Peyer's patch (tissue), 4 donors: Measurements from ENCODE around the gene ABLIM2. TPM values are rescaled to one million over a fixed set of nuclear protein-coding genes. Genes with fewer than 3 reads are reported as not detected.

Experiments used
- DNase-seq, 3 donors: peaks; one replicate each; pipeline ENCODE4 v3.0.0-alpha.2; 2017 to 2019
- H3K27ac ChIP-seq, 4 donors: fragments of 200-600 bp; sonication (generic); one replicate each; pipeline ENCODE4 v1.5.1; 2016 to 2019
- H3K27me3 ChIP-seq, 2 donors: fragments of 200-600 bp; sonication (generic); one replicate each; pipeline ENCODE4 v1.5.1; 2019
- H3K36me3 ChIP-seq, 3 donors: fragments of 200-600 bp; sonication (generic); one replicate each; pipeline ENCODE4 v1.5.1; 2016 to 2019
- H3K4me1 ChIP-seq, 4 donors: fragments of 200-600 bp; sonication (generic); one replicate each; pipeline ENCODE4 v1.5.1; 2016 to 2019
- H3K4me3 ChIP-seq, 4 donors: fragments of 200-600 bp; sonication (generic); 1 replicate in 3 of 4; 2 replicates in 1 of 4; pipeline ENCODE4 v1.5.1; 2016 to 2019; ENCODE audit warnings: mild to moderate bottlenecking in 1 of 4
- H3K9me3 ChIP-seq, 4 donors: fragments of 200-600 bp; sonication (generic); one replicate each; pipeline ENCODE4 v1.5.1; 2016 to 2019; ENCODE audit warnings: mild to moderate bottlenecking in 1 of 4
- CTCF ChIP-seq, 6 experiments: fragments of 450-650 bp in 4 of 6; fragments of 200-600 bp in 2 of 6; sonication (generic) in 1 of 6; IDR thresholded peaks; one replicate each; pipeline ENCODE4 v1.5.1; 2017 to 2019; ENCODE audit warnings: antibody characterized with exemption in 6 of 6, mild to moderate bottlenecking in 3 of 6, moderate library complexity in 1 of 6
- POLR2A ChIP-seq, 2 donors: fragments of 450-650 bp; IDR thresholded peaks; one replicate each; pipeline ENCODE4 v1.5.1; 2017; ENCODE audit warnings: antibody characterized with exemption in 2 of 2, mild to moderate bottlenecking in 2 of 2, moderate library complexity in 2 of 2
- total RNA-seq, 4 donors: library from RNA; depleted of rRNA; stranded (reverse); fragments of >200 nt; gene quantifications; one replicate each; pipeline ENCODE4 v1.1.0, GENCODE V29; 2016

Gene ABLIM2
- total RNA-seq, 4 donors from 2014 or later, result 9.0 to 24.2 (median 11.7) TPM

- H3K9me3 ChIP-seq, result no peaks in the 10 kb centered on the region
- no peaks in the 10 kb centered on the region for H3K27me3 ChIP-seq
- H3K36me3 ChIP-seq, result no peaks in the 10 kb centered on the region
- peaks cover 0 to 27% (median 2%) of the 10 kb centered on the region in 4 donors for H3K4me1 ChIP-seq
- TF ChIP-seq CTCF (IDR thresholded peaks at IDR 0.05) (no peak), POLR2A (IDR thresholded peaks at IDR 0.05) (no peak)
- peak overlapping the region in 3 of 4 donors; percentile 46 to 79 (median 74) for H3K27ac ChIP-seq
- H3K4me3 ChIP-seq, result peak overlapping the region in 1 of 4 donors; percentile 9
- DNase-seq, result peak in 1 of 3 donors; percentile 56
Observed at GRCh38 chr4:8113611-8114377, 44.8 kb downstream of the ABLIM2 start.

GRCh38 chr4:8112672-8113071 lies 45.9 kb downstream of the ABLIM2 start:
- H3K27me3 ChIP-seq, result no peaks in the 10 kb centered on the region

GRCh38 chr4:8112036-8112576 lies 46.5 kb downstream of the ABLIM2 start:
- peak overlapping the region in 1 of 4 donors; percentile 79 for H3K27ac ChIP-seq
- no peak overlapping the region for H3K4me3 ChIP-seq
- DNase-seq, result no peak

More at GRCh38 chr4:8112672-8113071, 45.9 kb downstream of the ABLIM2 start:
- H3K36me3 ChIP-seq, result no peaks in the 10 kb centered on the region
- TF ChIP-seq CTCF (IDR thresholded peaks at IDR 0.05), result no peak
- no peak for TF ChIP-seq POLR2A (IDR thresholded peaks at IDR 0.05)
- H3K4me1 ChIP-seq, result peaks cover 0 to 27% (median 2%) of the 10 kb centered on the region in 4 donors
- H3K9me3 ChIP-seq, result no peaks in the 10 kb centered on the region
- no peak overlapping the region for H3K4me3 ChIP-seq
- no peak for DNase-seq
- H3K27ac ChIP-seq, result peak overlapping the region in 3 of 4 donors; percentile 46 to 79 (median 74)

GRCh38 chr4:8110071-8110986 lies 48.3 kb downstream of the ABLIM2 start:
- no peak overlapping the region for H3K27ac ChIP-seq
- no peaks in the 10 kb centered on the region for H3K9me3 ChIP-seq
- TF ChIP-seq POLR2A (IDR thresholded peaks at IDR 0.05) (no peak), CTCF (IDR thresholded peaks at IDR 0.05) (no peak)
- H3K4me1 ChIP-seq, result peaks cover 0 to 23% (median 2%) of the 10 kb centered on the region in 4 donors
- DNase-seq, result no peak
- H3K4me3 ChIP-seq, result no peak overlapping the region
- no peaks in the 10 kb centered on the region for H3K27me3 ChIP-seq
- no peaks in the 10 kb centered on the region for H3K36me3 ChIP-seq

More at GRCh38 chr4:8112036-8112576, 46.5 kb downstream of the ABLIM2 start:
- TF ChIP-seq POLR2A (IDR thresholded peaks at IDR 0.05) (no peak), CTCF (IDR thresholded peaks at IDR 0.05) (no peak)
- no peaks in the 10 kb centered on the region for H3K9me3 ChIP-seq
- no peaks in the 10 kb centered on the region for H3K36me3 ChIP-seq
- H3K4me1 ChIP-seq, result peaks cover 0 to 23% (median 2%) of the 10 kb centered on the region in 4 donors
- no peaks in the 10 kb centered on the region for H3K27me3 ChIP-seq

GRCh38 chr4:8109406-8110065 lies 49.1 kb downstream of the ABLIM2 start:
- TF ChIP-seq CTCF (IDR thresholded peaks at IDR 0.05) (no peak), POLR2A (IDR thresholded peaks at IDR 0.05) (no peak)
- DNase-seq, result no peak
- Histone ChIP-seq H3K36me3 (no peaks in the 10 kb centered on the region), H3K27me3 (no peaks in the 10 kb centered on the region), H3K27ac (no peak overlapping the region), H3K9me3 (no peaks in the 10 kb centered on the region), H3K4me1 (peaks cover 0 to 19% (median 2%) of the 10 kb centered on the region in 4 donors), H3K4me3 (no peak overlapping the region)
